GM23338 (cell line): Measurements from ENCODE around the gene CTBP2. TPM values are rescaled to one million over a fixed set of nuclear protein-coding genes. Genes with fewer than 3 reads are reported as not detected.

Source experiments
- ATAC-seq: fragments of 200-7000 bp; cut with Tn5 transposase; 3 replicates; pipeline ENCODE4 v1.9.1; 2020
- DNase-seq: peaks from one replicate; pipeline ENCODE4 v3.0.0-alpha.2; 2015; ENCODE audit warnings: low spot score
- H2AFZ ChIP-seq: fragments of 200-600 bp; sonication (generic); 2 replicates; pipeline ENCODE4 v1.8.0; 2016; ENCODE audit warnings: antibody characterized with exemption, mild to moderate bottlenecking, moderate library complexity
- H3F3A ChIP-seq: fragments of 200-600 bp; sonication (generic); replicated peaks from 2 replicates; pipeline ENCODE4 v1.8.0; 2017; ENCODE audit warnings: antibody characterized with exemption, mixed run types, low read depth
- H3K27ac ChIP-seq: fragments of 200-600 bp; sonication (generic); 2 replicates; pipeline ENCODE4 v1.6.1; 2016; ENCODE audit warnings: low read depth
- H3K27me3 ChIP-seq: fragments of 200-600 bp; sonication (generic); 2 replicates; pipeline ENCODE4 v1.8.0; 2016; ENCODE audit warnings: mild to moderate bottlenecking, mixed run types, moderate library complexity; ENCODE audit not compliant: insufficient read depth
- H3K36me3 ChIP-seq: fragments of 200-600 bp; sonication (generic); 2 replicates; pipeline ENCODE4 v1.8.0; 2016; ENCODE audit warnings: mild to moderate bottlenecking; ENCODE audit not compliant: insufficient read depth
- H3K4me1 ChIP-seq: fragments of 200-600 bp; sonication (generic); 2 replicates; pipeline ENCODE4 v1.8.0; 2016; ENCODE audit warnings: mild to moderate bottlenecking, moderate library complexity; ENCODE audit not compliant: insufficient read depth
- H3K4me2 ChIP-seq: fragments of 200-600 bp; sonication (generic); 2 replicates; pipeline ENCODE4 v1.7.1; 2017; ENCODE audit warnings: mixed run types
- H3K4me3 ChIP-seq: fragments of 200-600 bp; sonication (generic); 2 replicates; pipeline ENCODE4 v1.6.1; 2016; ENCODE audit warnings: mixed run types
- H3K79me2 ChIP-seq: fragments of 200-600 bp; sonication (generic); replicated peaks from 2 replicates; pipeline ENCODE4 v1.8.0; 2017; ENCODE audit warnings: mild to moderate bottlenecking; ENCODE audit not compliant: insufficient read depth
- H3K9me2 ChIP-seq: fragments of 200-600 bp; sonication (generic); 2 replicates; pipeline ENCODE4 v1.8.0; 2017; ENCODE audit not compliant: insufficient read depth
- H4K20me1 ChIP-seq: fragments of 200-600 bp; sonication (generic); replicated peaks from 2 replicates; pipeline ENCODE4 v1.8.0; 2017; ENCODE audit warnings: mild to moderate bottlenecking; ENCODE audit not compliant: insufficient read depth
- H3K27ac Mint-ChIP-seq: 2 replicates; pipeline ENCODE4 v1.8.0; 2020; ENCODE audit warnings: inconsistent platforms, mild to moderate bottlenecking, moderate library complexity, mixed read lengths
- H3K27me3 Mint-ChIP-seq: 3 replicates; pipeline ENCODE4 v1.8.0; 2022; ENCODE audit warnings: low read depth, mild to moderate bottlenecking, moderate library complexity, mixed read lengths, inconsistent platforms; ENCODE audit not compliant: insufficient read depth, poor library complexity
- H3K36me3 Mint-ChIP-seq: 3 replicates; pipeline ENCODE4 v1.8.0; 2021; ENCODE audit warnings: low read depth, mild to moderate bottlenecking, inconsistent platforms, moderate library complexity, mixed read lengths
- H3K4me1 Mint-ChIP-seq: 3 replicates; pipeline ENCODE4 v1.8.0; 2020; ENCODE audit warnings: mild to moderate bottlenecking, inconsistent platforms, mixed read lengths
- H3K4me3 Mint-ChIP-seq: 3 replicates; pipeline ENCODE4 v1.8.0; 2021; ENCODE audit warnings: moderate library complexity, mild to moderate bottlenecking, inconsistent platforms, mixed read lengths
- H3K9me3 Mint-ChIP-seq: 3 replicates; pipeline ENCODE4 v1.8.0; 2020; ENCODE audit warnings: moderate library complexity, mild to moderate bottlenecking, inconsistent platforms, mixed read lengths
- CTCF ChIP-seq, 2 experiments: fragments of 200-600 bp in 1 of 2; sonication (generic) in 1 of 2; conservative IDR thresholded peaks; 2 replicates each; pipeline versions ENCODE4 v1.5.1 to v1.6.1; 2016 to 2017; ENCODE audit warnings: antibody characterized with exemption in 2 of 2, low read depth in 2 of 2, mild to moderate bottlenecking in 2 of 2, moderate library complexity in 1 of 2
- EZH2 ChIP-seq: fragments of 200-600 bp; sonication (generic); IDR thresholded peaks from one replicate; pipeline ENCODE4 v1.8.0; 2017; ENCODE audit warnings: antibody characterized with exemption, mild to moderate bottlenecking, low read depth; ENCODE audit not compliant: unreplicated experiment
- EZH2phosphoT487 ChIP-seq: fragments of 200-600 bp; sonication (generic); IDR thresholded peaks from one replicate; pipeline ENCODE4 v1.8.1; 2018; ENCODE audit warnings: antibody characterized with exemption; ENCODE audit not compliant: unreplicated experiment
- JUNB ChIP-seq: IDR thresholded peaks from one replicate; pipeline ENCODE4 v1.6.1; 2016; ENCODE audit warnings: antibody characterized with exemption; ENCODE audit not compliant: unreplicated experiment
- POLR2AphosphoS5 ChIP-seq: IDR thresholded peaks from 2 replicates; pipeline ENCODE4 v1.6.1; 2016; ENCODE audit warnings: antibody characterized with exemption, low read depth
- STAT1 ChIP-seq: IDR thresholded peaks from one replicate; pipeline ENCODE4 v1.6.1; 2016; ENCODE audit warnings: antibody characterized with exemption; ENCODE audit not compliant: unreplicated experiment
- ZNF114 ChIP-seq: fragments of 250-450 bp; sonication (Bioruptor Pico); IDR thresholded peaks from 2 replicates; pipeline ENCODE4 v1.5.0; 2020; ENCODE audit warnings: mild to moderate bottlenecking, moderate library complexity
- ZNF331 ChIP-seq: fragments of 250-450 bp; sonication (Bioruptor Pico); IDR thresholded peaks from 2 replicates; pipeline ENCODE4 v1.5.0; 2020; ENCODE audit warnings: low read depth, mild to moderate bottlenecking, moderate library complexity
- ZNF462 ChIP-seq: fragments of 250-450 bp; sonication (Bioruptor Pico); IDR thresholded peaks from 2 replicates; pipeline ENCODE4 v1.5.0; 2020; ENCODE audit warnings: mild to moderate bottlenecking, moderate library complexity
- polyA plus RNA-seq: library from polyadenylated mRNA; unstranded; fragments of >200 nt; fragmentation: Nextera tagmentation; extraction: Ambion mirVana; gene quantifications from 2 replicates; pipeline ENCODE4 v1.2.1, GENCODE V29; 2016
- total RNA-seq: library from RNA; depleted of rRNA; stranded (reverse); fragments of >200 nt; shearing (Covaris generic); gene quantifications from 2 replicates; pipeline ENCODE4 v1.2.3, GENCODE V29; 2014

The CTBP2 gene
- total and polyA plus RNA-seq, 2 experiments from 2014 or later = 133 to 265 TPM

GRCh38 chr10:125101581-125101980, 58.8 kb downstream of the CTBP2 start:
- H2AFZ ChIP-seq = no peak overlapping the region
- no peaks in the 10 kb centered on the region for H3K9me2 ChIP-seq
- peaks cover 77% of the 10 kb centered on the region for H3K36me3 Mint-ChIP-seq
- DNase-seq = no peak
- H3K4me3 ChIP-seq = no peak overlapping the region
- 0 out of 2 replicates have a peak, but pooled peaks cover 6% of the 10 kb centered on the region for H3K36me3 ChIP-seq
- no peaks in the 10 kb centered on the region for H3K27me3 ChIP-seq
- peaks cover 92% of the 10 kb centered on the region for H3K4me1 ChIP-seq
- H3K4me3 Mint-ChIP-seq = 0 out of 3 replicates have a peak overlapping the region, but pooled peaks have one; percentile 23
- no peaks in the 10 kb centered on the region for H3K9me3 Mint-ChIP-seq
- peaks cover 96% of the 10 kb centered on the region for H3K4me1 Mint-ChIP-seq
- peaks cover 6% of the 10 kb centered on the region; the same call in 1 of the 2 replicates for H3F3A ChIP-seq
- peaks cover 34% of the 10 kb centered on the region for H3K27me3 Mint-ChIP-seq
- peaks cover 100% of the 10 kb centered on the region for H3K79me2 ChIP-seq
- no peak overlapping the region for H3K27ac ChIP-seq
- TF ChIP-seq STAT1 (no peak), CTCF (conservative IDR thresholded peaks at IDR 0.05; ENCODE audit: low read depth in 2 of 2) (no peak), ZNF331 (CRISPR knock-in tag) (no peak), ZNF114 (CRISPR knock-in tag) (no peak), EZH2 (no peak), POLR2AphosphoS5 (no peak; the same call in 1 of the 2 replicates), ZNF462 (CRISPR knock-in tag) (no peak), EZH2phosphoT487 (no peak), JUNB (no peak)
- ATAC-seq = no peak
- H4K20me1 ChIP-seq = peaks cover 89% of the 10 kb centered on the region
- H3K4me2 ChIP-seq = peak overlapping the region; percentile 19
- peak overlapping the region; percentile 47 for H3K27ac Mint-ChIP-seq
